Posterior cingulate gyrus (tissue), 11 donors: ENCODE measurements around the gene POLR1H.

Experiments used
- DNase-seq, 10 donors: peaks; one replicate each; pipeline versions ENCODE4 v3.0.0 to v3.0.0-alpha.2; 2020 to 2021; ENCODE audit warnings: mixed read lengths in 3 of 10
- intact Hi-C: fragments of 100-400 bp; cut with DNase I; formaldehyde crosslinking; loops from one replicate; pipeline ENCODE4 v1.15.1; 2023

POLR1H gene

DNA sequence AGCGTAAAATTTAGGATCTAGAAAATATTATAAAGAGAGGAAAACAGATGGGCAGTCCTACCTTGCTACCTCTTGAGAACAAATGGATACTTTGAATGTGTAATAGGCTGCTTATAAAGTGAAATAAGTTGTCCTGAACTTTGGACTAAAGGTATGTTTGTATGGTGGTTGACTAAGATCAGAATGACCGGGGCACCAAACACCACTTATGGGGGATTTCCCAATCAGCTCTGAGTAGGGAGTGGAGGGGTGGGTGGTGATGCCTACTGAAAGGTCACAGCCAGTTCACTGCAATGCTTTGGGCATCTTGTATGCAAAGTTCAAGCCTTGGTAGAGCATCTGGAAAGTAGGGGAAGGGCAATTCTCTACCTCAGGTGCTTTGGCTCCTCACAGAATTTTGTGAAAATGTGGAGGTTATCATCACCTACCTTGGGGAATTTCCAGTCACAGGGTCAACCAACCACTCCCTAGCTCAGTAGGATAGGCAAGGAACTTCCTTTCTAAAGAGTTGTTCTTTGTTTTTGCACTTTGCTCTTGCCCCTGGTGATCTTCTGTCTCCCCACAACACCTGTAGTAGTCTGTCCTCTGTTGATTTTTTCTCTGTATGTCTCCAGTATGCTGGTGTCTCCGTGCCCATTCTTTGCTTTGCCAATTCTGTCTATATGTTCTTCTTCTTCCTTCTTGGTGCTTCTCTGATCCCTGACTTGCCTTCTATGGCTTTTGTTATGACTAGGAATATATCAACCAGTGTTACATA is 52.1 kb downstream of the POLR1H start, which contains the start of gene TRIM31:
Gene TRIM31, minus strand, starts transcription at position 88 of the 757 bp plus-strand sequence. CDS start 285 bp downstream, outside the sequence.
- no peak for DNase-seq
- intact Hi-C loops = no loop called here

DNA sequence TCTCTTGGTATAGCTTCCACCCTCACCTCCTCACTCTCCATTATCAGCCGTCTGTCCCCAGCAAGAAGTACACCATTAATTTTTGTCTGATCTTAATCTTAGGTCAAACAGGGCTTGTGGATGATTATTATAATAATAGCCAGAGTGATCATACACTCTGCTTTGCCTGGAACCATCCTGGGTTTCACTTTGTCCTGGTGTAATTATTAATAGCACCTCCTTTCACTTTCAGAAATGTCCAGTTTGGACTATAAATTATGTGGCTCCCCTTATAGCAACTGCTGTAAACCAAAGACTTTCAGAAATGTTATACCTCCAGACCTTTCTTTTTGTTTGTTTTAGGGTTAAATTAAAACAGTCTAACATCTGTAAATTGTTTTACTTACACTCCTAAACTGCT is 52.8 kb downstream of the POLR1H start:
- DNase-seq = no peak
- intact Hi-C loops = no loop called here
